Right cardiac atrium (tissue), 5 donors: Measurements from ENCODE around the gene SMPDL3A. TPM values are rescaled to one million over a fixed set of nuclear protein-coding genes. Genes with fewer than 3 reads are reported as not detected.

Source experiments
- ATAC-seq, 2 donors: fragments of 200-7000 bp; cut with Tn5 transposase; one replicate each; pipeline versions ENCODE4 v1.8.0 to v1.9.1; 2020; ENCODE audit warnings: moderate library complexity in 2 of 2, mild to moderate bottlenecking in 1 of 2
- DNase-seq, 3 donors: peaks; one replicate each; pipeline ENCODE4 v3.0.0-alpha.2; 2020
- H3K27ac ChIP-seq: one replicate; pipeline ENCODE4 v1.5.1; 2013; ENCODE audit warnings: mild to moderate bottlenecking, low read length, control low read depth, moderate library complexity
- H3K27me3 ChIP-seq: one replicate; pipeline ENCODE4 v1.6.1; 2013; ENCODE audit not compliant: control insufficient read depth, insufficient read depth
- H3K4me1 ChIP-seq: one replicate; pipeline ENCODE4 v1.6.1; 2013; ENCODE audit warnings: low read length; ENCODE audit not compliant: control insufficient read depth, insufficient read depth
- H3K4me3 ChIP-seq: one replicate; pipeline ENCODE4 v1.5.1; 2013; ENCODE audit warnings: low read length, control low read depth
- H3K9me3 ChIP-seq: one replicate; pipeline ENCODE4 v1.6.1; 2013; ENCODE audit warnings: low read length; ENCODE audit not compliant: control insufficient read depth
- WGBS: extraction: QIAGEN DNeasy Blood & Tissue Kit; methylation state at CpG from one replicate; pipeline ENCODE4 v1.1.7; 2013; 5-methylcytosine and 5-hydroxymethylcytosine counted together
- intact Hi-C, 4 donors: fragments of 100-400 bp; cut with DNase I; formaldehyde crosslinking; loops; one replicate each; pipeline versions ENCODE4 v1.11.0 to v1.14.0; 2022 to 2023
- polyA plus RNA-seq: library from polyadenylated mRNA; stranded (reverse); fragments of 200-250 nt; gene quantifications from one replicate; pipeline ENCODE4 v1.2.3, GENCODE V29; 2013
- total RNA-seq, 4 donors: library from RNA; stranded (reverse); fragmentation: NEBNext Ultra II Directional; extraction: Animal tissue kit (Norgen Biotek cat#: 25700); gene quantifications; one replicate each; pipeline ENCODE4 v1.2.1, GENCODE V29; 2021
- donor health status: healthy with polysubstance abuse.
- donor health status: DM: no; HTN: yes; CAD: no.
- donor health status: DM: no; HTN: no; CAD: no.
- donor health status: DM: no; HTN: yes; CAD: no; lungs with severe emphysema.
- donor health status: DM: yes; HTN: yes; CAD: no.

Gene SMPDL3A
- total and polyA plus RNA-seq, 5 donors: 4.7 to 8.3 (median 7.0) TPM

DNA sequence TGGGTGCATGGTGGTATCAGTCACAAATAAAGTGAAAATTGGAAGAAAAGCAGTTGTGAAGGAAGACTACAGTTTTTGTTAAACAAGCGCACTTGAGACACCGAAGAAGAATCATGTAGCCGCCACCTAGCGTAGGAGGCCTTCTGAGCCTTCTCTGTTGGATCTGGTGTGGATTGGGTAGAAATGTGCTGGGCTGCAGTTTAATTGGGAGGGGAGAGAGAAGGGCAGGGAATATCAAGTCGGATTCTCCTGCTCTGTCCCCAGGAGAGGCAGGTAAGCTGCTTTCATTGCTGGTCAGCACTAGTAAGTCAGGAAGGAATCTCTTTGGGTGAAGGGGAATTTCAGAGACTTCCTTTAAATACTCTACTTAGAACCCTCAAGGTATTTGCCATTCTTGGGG is 10.8 kb upstream of the SMPDL3A start:
- Histone ChIP-seq H3K4me1 (no peaks in the 10 kb centered on the region), H3K4me3 (no peak overlapping the region), H3K27me3 (no peaks in the 10 kb centered on the region), H3K9me3 (no peaks in the 10 kb centered on the region), H3K27ac (no peak overlapping the region)
- DNase-seq: no peak
- intact Hi-C loops: no loop called here
- WGBS: 88% methylated on average over 5 of the region's 5 CpGs
- ATAC-seq: no peak

GRCh38 chr6:122778985-122779661 is 9.9 kb upstream of the SMPDL3A start:
- no peak for DNase-seq
- H3K27me3 ChIP-seq: no peaks in the 10 kb centered on the region
- H3K27ac ChIP-seq: no peak overlapping the region
- 47% methylated on average over 13 of the region's 13 CpGs for WGBS
- no peak for ATAC-seq
- no peaks in the 10 kb centered on the region for H3K4me1 ChIP-seq
- no peak overlapping the region for H3K4me3 ChIP-seq
- intact Hi-C loops: no loop called here
- H3K9me3 ChIP-seq: no peaks in the 10 kb centered on the region

- ATAC-seq (no peak), DNase-seq (no peak)
- no peak within 1 kb of the TSS for H3K27ac ChIP-seq
- H3K9me3 ChIP-seq: no peaks in the 10 kb centered on the region
- intact Hi-C loops: loop anchor here in 1 of 4 donors (10.0 kb wide), 1 partner anchor 45 kb away; no protein-coding TSS in a partner anchor
- H3K27me3 ChIP-seq: no peaks in the 10 kb centered on the region
- 57% methylated on average over 3 of the region's 3 CpGs for WGBS
- no peaks in the 10 kb centered on the region for H3K4me1 ChIP-seq
- no peak within 1 kb of the TSS for H3K4me3 ChIP-seq
These were observed 9.4 kb upstream of the SMPDL3A start, which contains the start of gene FABP7 for GRCh38 chr6:122779667-122780066. Gene FABP7, plus strand, starts transcription at chr6:122779716. Its CDS starts 79 bp downstream, at chr6:122779795.

- H3K4me3 ChIP-seq: no peak overlapping the region
- no peaks in the 10 kb centered on the region for H3K9me3 ChIP-seq
- no peak overlapping the region for H3K27ac ChIP-seq
- WGBS: 29% methylated on average over 5 of the region's 5 CpGs
- no peak for ATAC-seq
- H3K27me3 ChIP-seq: no peaks in the 10 kb centered on the region
- no peaks in the 10 kb centered on the region for H3K4me1 ChIP-seq
- intact Hi-C loops: loop anchor here in 1 of 4 donors (10.0 kb wide), 1 partner anchor 45 kb away; no protein-coding TSS in a partner anchor
- no peak for DNase-seq
These were observed 8.9 kb upstream of the SMPDL3A start for GRCh38 chr6:122780114-122780513.

DNA sequence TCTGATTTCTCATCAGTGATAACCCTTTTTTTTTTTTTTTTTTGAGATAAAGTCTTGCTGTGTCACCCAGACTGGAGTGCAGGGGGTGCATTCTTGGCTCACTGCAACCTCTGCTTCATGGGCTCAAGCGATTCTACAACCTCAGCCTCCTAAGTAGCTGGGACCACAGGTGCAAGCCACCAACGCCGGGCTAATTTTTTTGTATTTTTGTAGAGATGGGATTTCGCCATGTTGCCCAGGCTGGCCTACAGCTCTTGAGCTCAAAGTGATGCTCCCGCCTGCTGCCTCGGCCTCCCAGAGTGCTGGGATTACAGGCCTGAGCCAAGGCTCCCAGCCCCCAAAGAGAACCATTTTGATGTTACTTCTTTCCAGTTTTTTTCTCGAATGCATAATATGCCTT is 7.3 kb upstream of the SMPDL3A start:
- Histone ChIP-seq H3K4me1 (no peaks in the 10 kb centered on the region), H3K27me3 (no peaks in the 10 kb centered on the region), H3K4me3 (no peak overlapping the region), H3K27ac (no peak overlapping the region), H3K9me3 (no peaks in the 10 kb centered on the region)
- ATAC-seq (no peak), DNase-seq (no peak)
- 92% methylated on average over 7 of the region's 7 CpGs for WGBS
- intact Hi-C loops: loop anchor here in 1 of 4 donors (10.0 kb wide), 1 partner anchor 47 kb away; no protein-coding TSS in a partner anchor

- 72% methylated on average over 4 of the region's 4 CpGs for WGBS
- DNase-seq (no peak), ATAC-seq (no peak)
- intact Hi-C loops: loop anchor here in 1 of 4 donors (10.0 kb wide), 1 partner anchor 49 kb away; no protein-coding TSS in a partner anchor
- Histone ChIP-seq H3K27ac (no peak overlapping the region), H3K9me3 (no peaks in the 10 kb centered on the region), H3K4me1 (no peaks in the 10 kb centered on the region), H3K27me3 (no peaks in the 10 kb centered on the region), H3K4me3 (no peak overlapping the region)
These were observed 5.7 kb upstream of the SMPDL3A start for GRCh38 chr6:122783401-122783800.

DNA sequence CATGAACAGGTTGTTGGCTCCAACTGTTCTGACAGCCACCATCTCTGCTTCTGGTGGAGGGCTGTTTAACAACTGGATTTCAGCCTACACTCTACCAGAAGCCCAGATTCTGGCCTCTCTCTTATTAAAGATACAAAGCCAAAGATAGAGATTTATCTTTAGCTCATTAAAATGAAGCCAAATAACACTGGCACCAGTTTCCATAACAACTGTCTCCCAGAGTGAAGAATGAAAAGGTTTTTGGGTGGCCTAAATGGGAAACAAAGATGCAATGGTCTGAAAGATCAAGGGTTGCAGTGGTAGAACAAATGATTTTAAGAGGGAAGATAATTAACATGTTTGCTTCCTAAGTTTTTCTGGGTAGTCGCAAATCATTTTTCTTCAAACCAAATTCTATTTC is 3.2 kb upstream of the SMPDL3A start:
- Histone ChIP-seq H3K9me3 (no peaks in the 10 kb centered on the region), H3K4me3 (no peak overlapping the region), H3K4me1 (no peaks in the 10 kb centered on the region), H3K27ac (no peak overlapping the region), H3K27me3 (no peaks in the 10 kb centered on the region)
- intact Hi-C loops: loop anchor here in 1 of 4 donors (10.0 kb wide), 1 partner anchor 51 kb away; no protein-coding TSS in a partner anchor
- 99% methylated on average over 1 of the region's 1 CpG for WGBS
- no peak for ATAC-seq
- DNase-seq: no peak

DNA sequence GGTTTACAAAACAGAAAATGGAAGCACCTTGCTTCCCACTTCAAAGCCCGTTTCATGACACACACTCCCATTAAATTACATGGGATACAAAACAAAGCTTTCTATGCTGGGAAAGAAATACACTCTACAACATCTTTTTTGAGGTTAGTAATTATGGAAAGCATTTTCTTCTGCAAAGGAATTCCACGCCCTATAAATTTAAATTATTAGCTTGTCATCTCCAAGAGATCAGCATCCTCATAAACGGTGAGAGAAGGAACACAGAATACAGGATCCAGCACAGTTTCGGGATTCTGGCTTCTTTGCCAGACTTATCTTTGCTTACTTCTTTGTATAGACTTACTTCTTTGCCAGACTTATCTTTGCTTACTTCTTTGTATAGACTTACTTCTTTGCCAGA is 1.3 kb upstream of the SMPDL3A start:
- Histone ChIP-seq H3K4me3 (no peak overlapping the region), H3K4me1 (no peaks in the 10 kb centered on the region), H3K9me3 (no peaks in the 10 kb centered on the region), H3K27ac (no peak overlapping the region), H3K27me3 (no peaks in the 10 kb centered on the region)
- ATAC-seq: no peak
- no peak for DNase-seq
- 84% methylated on average over 4 of the region's 4 CpGs for WGBS
- intact Hi-C loops: loop anchor here in 1 of 4 donors (10.0 kb wide), 1 partner anchor 53 kb away; no protein-coding TSS in a partner anchor

GRCh38 chr6:122788208-122788607 is 850 bp upstream of the SMPDL3A start:
- Histone ChIP-seq H3K9me3 (no peaks in the 10 kb centered on the region), H3K27ac (no peak overlapping the region), H3K4me1 (no peaks in the 10 kb centered on the region), H3K4me3 (no peak overlapping the region), H3K27me3 (no peaks in the 10 kb centered on the region)
- DNase-seq (no peak), ATAC-seq (no peak)
- WGBS: 48% methylated on average over 6 of the region's 6 CpGs
- intact Hi-C loops: loop anchor here in 1 of 4 donors (10.0 kb wide), 1 partner anchor 53 kb away; no protein-coding TSS in a partner anchor

DNA sequence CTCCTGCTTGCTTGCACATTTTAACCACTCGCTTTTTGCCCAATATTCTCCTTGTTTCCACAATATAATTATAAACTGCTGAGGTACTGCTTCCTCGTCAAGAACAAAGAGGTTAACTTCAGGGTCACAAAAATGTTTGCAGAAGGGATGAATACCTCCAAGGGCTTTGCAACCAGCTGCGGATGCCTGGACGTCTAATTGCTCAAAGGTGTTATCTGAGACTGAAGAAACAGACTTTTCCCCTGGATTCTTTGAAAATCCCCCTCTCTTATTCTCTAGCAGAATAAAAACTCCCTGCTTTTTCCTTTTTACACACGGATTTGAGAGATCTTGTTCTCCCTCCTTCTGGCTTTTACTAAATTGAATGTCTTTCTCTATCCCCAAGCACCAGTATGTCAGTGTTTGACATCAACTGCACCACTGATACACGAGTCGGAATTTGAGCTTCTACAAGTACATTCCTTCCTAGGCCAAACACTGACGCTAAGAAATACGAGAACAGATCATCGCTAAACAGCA is 336 bp upstream of the SMPDL3A start:
- intact Hi-C loops: loop anchor here in 1 of 4 donors (10.0 kb wide), 1 partner anchor 54 kb away; no protein-coding TSS in a partner anchor
- WGBS: 16% methylated on average over 10 of the region's 10 CpGs
- H3K27me3 ChIP-seq: no peaks in the 10 kb centered on the region
- ATAC-seq (no peak), DNase-seq (no peak)
- peak overlapping the region; percentile 86 for H3K27ac ChIP-seq
- no peaks in the 10 kb centered on the region for H3K4me1 ChIP-seq
- no peaks in the 10 kb centered on the region for H3K9me3 ChIP-seq
- H3K4me3 ChIP-seq: peak overlapping the region; percentile 60

GRCh38 chr6:122790028-122790422 is 967 bp downstream of the SMPDL3A start:
- H3K4me1 ChIP-seq: no peaks in the 10 kb centered on the region
- H3K27me3 ChIP-seq: no peaks in the 10 kb centered on the region
- DNase-seq (peak in 2 of 3 donors; percentile 16 to 47), ATAC-seq (peak in 1 of 2 donors; percentile 36)
- intact Hi-C loops: no loop called here
- no peaks in the 10 kb centered on the region for H3K9me3 ChIP-seq
- H3K27ac ChIP-seq: peak overlapping the region; percentile 86
- WGBS: 2% methylated on average over 14 of the region's 14 CpGs
- peak overlapping the region; percentile 60 for H3K4me3 ChIP-seq
